Inferior parietal cortex (tissue), 1 donor: ENCODE measurements around the gene RASSF1.
A peak's percentile ranks its signal among the peaks of the same experiment; 100 is the strongest.
"Not testable (repeated sequence)": the region's sequence is repeated elsewhere in the genome, so short reads cannot be mapped to it uniquely, and the experiment has no call there.

Experiments
- DNase-seq: peaks from one replicate; pipeline ENCODE4 v3.0.0-alpha.2; 2016; ENCODE audit errors: extremely low spot score

RASSF1 gene

GRCh38 chr3:50323614-50324199 is 16.9 kb downstream of the RASSF1 start:
- no peak for DNase-seq

GRCh38 chr3:50323092-50323600 is 17.5 kb downstream of the RASSF1 start:
- no peak for DNase-seq

DNA sequence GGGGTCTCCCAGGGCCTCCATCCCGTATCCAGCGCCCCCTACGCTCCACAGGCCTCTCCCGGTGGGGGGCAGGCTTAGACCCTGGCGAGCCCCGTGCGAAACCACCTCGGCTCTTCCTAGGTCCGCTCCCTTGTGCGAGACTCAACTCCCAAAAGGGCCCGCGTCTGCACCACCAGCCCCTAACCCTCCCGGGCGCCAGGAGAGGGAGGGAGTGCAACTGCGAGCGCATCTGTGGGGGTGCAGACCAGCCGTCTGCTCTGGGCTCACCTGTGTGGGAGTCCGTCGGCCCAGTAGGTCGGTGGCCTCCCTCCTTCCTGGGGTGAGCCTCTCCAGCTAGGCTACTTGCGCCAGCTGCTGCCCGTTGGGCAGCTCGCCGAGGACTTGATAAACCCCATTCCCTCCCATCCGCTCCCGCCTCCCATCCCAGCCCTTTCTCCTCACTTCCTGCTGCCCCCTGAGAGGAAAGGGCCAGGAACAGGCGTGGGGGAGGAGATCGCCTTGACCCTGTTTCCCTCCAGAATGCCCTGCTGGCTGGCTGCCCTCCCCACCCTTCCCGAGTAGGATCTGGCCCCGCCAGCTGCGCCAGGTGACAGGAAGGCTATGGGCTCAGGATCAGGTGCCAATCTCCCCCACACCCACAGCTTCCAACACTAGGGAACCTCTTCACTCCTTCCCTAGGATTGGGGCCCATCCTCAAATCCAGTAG is 18.1 kb downstream of the RASSF1 start, which contains the start of gene HYAL2:
Gene HYAL2, minus strand, starts transcription at position 360 of the 706 bp plus-strand sequence. CDS start 2,256 bp downstream, outside the sequence.
- no peak for DNase-seq

GRCh38 chr3:50322115-50322385 is 18.6 kb downstream of the RASSF1 start:
- DNase-seq = no peak

- DNase-seq = peak; percentile 82
Observed at GRCh38 chr3:50321336-50322114, 19.1 kb downstream of the RASSF1 start.

DNA sequence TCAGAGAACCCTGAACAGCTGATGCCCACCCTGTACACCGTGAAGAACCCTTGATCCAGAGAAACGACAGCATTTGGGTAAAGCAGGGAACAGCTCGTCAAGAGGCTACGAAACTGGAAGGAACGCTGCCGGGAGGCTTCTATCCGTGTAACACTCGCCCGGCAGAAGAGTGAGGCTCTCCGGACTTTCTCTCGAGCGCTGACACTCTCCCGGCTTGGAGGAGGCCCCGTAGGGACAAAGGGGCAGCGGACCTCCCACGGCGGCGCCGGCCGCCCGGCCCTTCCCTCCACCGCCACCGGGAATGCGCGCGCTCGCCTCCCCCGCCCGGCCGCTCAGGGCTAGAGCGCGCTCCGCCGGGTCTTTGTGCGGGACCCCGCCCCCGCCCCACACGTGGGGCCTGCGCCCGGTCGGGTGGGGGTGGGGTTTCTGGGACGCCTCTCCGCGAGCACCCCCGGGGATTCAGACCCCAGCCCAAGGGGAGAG is 19.7 kb downstream of the RASSF1 start:
- DNase-seq = peak; percentile 72

DNA sequence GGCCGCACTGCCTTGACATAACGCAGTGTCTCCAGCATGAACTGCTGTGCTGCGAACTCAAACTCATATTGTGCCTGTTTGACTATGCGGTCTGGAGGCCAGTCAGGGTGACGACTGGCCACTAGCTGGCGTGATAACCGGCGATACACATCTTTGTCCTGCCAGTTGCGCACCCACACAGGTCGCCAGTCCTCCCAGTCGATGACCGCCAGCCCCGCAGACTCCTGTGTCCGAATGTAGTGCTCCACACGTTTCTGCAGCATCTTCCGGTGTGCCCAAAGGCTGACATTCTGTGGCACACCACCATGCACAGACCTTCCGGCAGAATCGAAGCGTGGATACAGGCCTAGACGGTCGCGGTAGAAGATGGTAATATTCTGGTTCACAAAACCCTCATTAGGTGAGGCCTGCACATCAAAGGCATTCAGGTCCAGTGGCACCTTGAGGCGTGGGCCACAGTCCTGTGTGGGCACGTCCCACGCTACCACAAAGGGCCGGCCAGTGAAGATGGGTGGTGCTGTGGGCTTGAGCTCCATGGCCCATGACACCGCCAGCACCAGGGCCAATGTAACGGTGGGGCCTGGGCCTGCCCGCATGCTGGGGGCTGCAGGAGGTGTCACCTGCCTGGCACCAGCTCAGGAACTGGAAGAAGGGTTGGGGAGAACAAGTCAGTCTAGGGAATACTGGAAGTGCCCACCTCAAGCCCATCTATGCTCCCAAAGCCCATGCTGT is 20.6 kb downstream of the RASSF1 start:
- DNase-seq = no peak

- no peak for DNase-seq
Observed at GRCh38 chr3:50319181-50319893, 21.3 kb downstream of the RASSF1 start.

DNA sequence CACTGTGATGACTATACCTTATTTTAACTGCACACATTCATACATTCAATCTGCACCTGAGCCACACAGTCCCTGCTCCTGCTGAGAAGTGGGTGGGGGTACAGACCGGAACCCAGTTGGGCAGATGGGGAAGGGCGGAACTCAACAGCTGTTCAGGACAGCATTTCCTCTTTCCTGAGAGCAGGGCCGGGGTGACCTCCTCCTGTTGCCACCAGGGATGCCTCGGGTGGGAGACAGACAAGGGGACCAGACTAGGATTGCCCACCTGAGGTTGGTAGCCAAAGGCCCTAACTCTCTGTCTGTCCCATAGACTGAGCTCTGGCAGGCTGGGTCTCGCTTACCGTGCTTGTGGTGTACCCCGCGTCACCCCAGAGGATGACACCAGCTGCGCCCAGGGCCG is 22.0 kb downstream of the RASSF1 start:
- no peak for DNase-seq

- DNase-seq = no peak
Observed at GRCh38 chr3:50318163-50318562, 22.5 kb downstream of the RASSF1 start.

DNA sequence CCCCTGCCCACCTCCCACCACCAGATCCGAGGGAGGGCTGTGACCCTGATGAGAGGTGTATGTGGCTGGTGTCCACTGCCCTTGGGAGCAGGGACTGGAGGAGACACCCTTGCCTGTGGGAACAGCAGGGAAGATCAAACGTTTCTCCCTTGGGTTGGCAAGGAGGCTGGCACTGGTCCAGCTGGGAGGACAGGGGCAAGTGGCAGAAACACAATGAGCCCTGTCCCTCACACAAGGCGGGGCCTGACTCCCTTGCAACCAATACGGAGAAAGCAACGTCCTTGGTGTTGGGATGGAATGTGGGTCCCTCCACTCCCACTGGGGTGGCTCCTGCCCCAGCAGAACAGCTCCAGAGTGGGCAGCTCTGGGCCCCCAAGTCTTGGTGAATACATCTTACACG is 23.3 kb downstream of the RASSF1 start:
- no peak for DNase-seq

DNA sequence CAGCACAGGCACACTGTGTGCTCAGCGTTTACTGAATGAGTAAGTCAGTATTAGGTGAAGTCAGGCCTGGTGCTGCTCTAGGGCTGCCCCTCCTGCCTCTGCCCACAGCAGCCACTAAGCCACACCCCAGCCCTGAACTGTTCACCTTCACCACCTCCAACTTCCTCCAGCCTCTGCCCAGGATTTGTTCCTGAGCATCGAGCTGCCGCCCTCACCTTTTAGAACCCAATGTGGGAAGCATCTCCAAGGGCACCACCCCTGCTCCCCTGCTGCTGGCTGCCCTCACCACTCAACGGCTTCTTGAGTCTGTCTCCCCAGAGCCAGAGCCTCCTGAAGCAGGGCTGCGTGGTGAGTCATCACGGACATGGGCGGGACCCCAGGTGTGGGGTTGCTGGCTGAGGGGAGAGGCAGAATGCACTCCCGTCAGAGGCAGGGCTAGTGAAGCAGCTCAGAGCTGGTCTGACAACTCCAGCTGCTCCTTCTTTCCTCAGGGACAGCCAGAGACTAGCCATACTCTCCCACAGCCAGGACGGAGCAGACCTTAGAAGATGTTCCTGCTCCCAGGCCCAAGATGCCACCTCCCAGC is 23.9 kb downstream of the RASSF1 start:
- DNase-seq = no peak

DNA sequence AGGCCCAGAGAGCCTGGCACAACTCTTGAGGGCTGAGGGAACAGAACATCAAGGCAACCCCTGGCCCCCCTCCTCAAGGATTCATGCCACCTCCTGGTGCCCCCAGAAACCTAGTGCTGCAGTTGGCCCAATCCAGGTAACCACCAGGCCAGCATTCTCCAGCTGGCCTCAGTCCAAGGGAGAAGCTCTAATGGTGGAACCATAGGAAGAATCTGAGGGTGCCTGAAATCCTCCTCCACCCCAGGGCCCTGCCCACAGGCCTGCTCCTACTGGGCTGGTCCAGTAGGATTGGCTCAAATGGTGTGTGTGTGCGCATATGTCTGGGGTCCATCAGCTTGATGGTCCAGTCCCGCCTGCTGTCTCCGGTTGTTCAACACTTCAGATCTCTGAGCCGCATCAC is 25.8 kb downstream of the RASSF1 start:
- DNase-seq = no peak

DNA sequence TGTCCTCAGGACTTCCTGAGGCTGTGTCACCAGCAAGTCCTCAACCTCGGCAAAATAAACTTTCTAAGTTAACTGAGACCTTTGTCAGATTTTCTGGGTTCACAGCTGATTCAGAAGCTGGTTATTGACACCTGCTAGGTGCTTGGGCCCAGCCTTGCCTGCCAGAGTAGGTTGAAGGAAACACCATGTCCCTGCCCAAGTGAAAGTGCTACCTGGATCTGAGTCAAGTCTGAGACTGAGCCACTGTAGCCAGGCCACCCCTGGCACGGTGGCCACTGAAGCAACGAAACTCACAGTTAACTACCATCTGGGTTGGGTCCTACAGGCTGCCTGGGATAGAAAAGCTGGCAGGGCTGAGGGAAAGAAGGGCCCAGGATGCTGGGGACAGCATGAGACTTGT is 26.3 kb downstream of the RASSF1 start:
- DNase-seq = no peak

- not testable (repeated sequence) for DNase-seq
Observed at GRCh38 chr3:50312041-50312440, 28.6 kb downstream of the RASSF1 start.

DNA sequence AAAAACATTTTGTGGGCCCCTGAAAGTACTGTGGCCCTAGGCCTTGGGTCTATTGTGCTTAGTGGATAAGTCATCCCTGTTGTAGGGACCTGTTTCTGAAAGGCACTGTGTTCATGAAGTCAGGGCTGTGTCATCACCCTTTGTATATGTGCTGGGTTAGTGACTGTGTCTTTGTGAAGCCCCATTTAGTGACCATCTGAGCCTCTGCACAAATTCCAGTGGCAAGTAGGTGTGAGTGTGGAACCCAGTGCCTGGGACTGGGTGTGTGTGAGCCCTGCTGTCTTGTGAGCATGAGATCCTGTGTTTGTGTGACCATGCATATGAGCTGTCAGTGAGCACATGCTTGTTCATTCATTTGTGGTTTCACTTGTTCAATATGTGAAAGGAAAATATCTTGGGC is 36.0 kb downstream of the RASSF1 start:
- DNase-seq = no peak

- DNase-seq = no peak
Observed at GRCh38 chr3:50303013-50303815, 37.4 kb downstream of the RASSF1 start, which contains the start of gene HYAL1. Gene HYAL1 (minus strand): TSS chr3:50303574. CDS start chr3:50302956, 618 bp downstream.

DNA sequence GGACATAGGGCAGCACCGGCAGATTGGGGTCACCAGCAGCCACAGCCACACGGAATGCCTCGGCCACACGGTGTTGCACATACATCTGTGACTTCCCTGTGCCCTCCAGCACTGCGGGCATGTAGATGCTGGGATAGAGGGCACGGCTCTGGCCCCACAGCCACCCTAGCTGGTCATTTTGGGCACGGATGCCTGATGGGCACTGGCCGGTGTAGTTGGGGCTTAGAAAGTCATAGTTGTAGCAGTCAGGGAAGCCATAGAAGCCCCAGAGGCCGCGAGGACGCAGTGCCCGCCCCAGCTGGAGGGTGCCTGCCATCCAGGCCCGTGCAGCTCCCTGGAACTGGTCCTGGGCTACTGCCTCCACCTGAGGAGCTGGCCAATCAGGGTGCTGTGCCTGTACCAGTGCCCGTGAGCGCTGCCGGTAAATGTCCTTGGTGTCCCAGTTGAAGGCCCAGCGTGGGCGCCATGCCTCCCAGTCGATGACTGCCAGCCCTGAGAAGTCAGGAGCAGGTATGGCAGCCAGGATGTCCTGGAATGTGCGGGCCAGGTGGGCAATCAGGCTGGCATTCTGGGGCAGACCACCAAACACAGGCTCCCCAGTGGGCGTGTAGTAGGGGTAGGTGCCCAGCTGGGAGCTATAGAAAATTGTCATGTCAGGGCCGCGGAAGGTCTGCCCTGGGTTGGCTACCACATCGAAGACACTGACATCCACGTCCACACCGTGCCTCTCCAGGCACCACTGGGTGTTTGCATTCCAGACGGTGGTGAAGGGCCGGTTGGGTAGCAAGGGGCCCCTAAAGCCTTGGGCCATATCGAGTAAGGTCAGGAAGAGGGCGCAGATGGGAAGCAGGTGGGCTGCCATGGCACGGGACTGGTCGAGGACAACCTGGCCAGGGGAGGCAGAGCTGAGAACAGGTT is 38.3 kb downstream of the RASSF1 start:
- no peak for DNase-seq
